ENCODE results near the gene SYNPO2.
A peak's percentile ranks its signal among the peaks of the same experiment; 100 is the strongest.
"Not testable (repeated sequence)": the region's sequence is repeated elsewhere in the genome, so short reads cannot be mapped to it uniquely, and the experiment has no call there.

The SYNPO2 gene

GRCh38 chr4:118941149-118941548 is 52.5 kb downstream of the SYNPO2 start:
- DNase-seq: no peak

- no peak for DNase-seq
These were observed 53.1 kb downstream of the SYNPO2 start for GRCh38 chr4:118941799-118942198.

- DNase-seq: no peak
These were observed 53.8 kb downstream of the SYNPO2 start for GRCh38 chr4:118942465-118942864.

- DNase-seq: no peak
These were observed 58.4 kb downstream of the SYNPO2 start for GRCh38 chr4:118947095-118947494.

DNA sequence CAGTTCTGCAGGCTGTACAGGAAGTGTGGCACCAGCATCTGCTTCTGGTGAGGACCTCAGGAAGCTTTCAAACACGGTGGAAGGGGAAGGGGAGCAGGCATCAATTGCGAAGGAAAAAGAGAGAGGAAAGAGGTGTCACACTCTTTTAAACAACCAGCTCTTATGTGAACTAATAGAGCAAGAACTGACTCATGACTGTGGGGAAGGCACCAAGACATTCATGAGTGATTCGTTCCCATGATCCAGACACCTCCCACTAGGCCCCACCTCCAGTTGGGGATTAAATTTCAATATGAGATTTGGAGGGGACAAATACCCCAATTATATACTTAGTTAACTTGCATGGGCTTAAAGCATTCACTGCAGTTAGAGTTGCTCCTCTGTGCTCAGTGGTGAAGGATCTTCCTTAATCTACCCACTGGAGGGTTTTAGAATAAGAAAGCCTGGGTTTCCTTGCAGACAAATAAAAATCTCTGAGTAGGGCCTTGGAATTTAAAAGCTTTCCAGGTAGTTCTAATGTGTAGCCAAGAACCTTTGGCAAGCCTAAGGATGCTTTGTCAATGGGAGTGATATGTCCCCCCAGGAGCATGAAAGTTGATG is 60.0 kb downstream of the SYNPO2 start:
- no peak for DNase-seq

GRCh38 chr4:118950224-118950623 is 61.6 kb downstream of the SYNPO2 start:
- DNase-seq: no peak

DNA sequence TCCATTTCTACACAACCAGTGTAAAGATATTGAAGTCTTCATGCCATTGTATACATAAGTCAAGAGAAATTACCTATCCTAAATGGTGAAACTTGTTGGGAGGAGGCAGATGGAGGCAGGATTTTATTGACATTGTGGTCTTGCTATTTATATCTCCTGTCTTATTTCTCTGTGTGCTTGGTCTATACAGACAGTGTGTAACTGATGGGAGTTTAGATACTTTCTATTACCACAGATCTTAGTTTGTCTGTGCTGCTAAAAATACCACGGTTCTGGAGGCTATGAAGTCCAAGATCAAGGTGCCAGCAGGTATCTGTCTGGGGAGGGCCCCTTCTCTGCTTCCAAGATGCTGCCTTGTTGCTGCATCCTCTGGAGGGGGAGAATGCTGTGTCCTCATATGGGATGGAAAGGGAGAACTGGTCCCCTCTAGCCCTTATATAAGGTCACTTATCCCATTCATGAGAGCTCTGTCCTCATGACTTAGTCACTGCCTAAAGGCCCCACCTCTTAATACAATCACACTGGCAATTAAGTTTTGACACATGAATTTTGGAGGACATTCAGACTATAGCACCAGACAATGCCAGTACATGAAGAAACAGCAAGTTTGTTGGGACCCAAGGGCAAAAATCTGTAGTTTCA is 62.4 kb downstream of the SYNPO2 start:
- no peak for DNase-seq

DNA sequence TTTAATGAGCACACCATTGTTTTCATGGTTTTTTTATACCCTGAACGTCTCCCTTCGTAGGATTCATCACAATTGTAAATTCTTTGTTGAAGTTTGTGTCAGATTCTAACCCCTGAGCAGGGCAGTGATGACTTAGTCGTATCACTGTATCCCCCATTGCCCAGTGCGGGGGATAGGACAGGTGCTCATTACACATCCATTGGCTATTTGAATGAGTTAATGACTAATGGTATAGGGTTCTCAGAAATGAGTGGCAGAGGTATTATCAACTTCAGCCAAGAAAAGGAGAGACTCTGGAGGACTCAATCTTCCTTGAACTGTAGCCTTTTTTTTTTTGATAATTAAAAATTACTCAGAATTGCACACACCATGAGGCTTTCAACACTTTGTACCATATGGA is 64.6 kb downstream of the SYNPO2 start:
- no peak for DNase-seq

- DNase-seq: no peak
These were observed 65.6 kb downstream of the SYNPO2 start for GRCh38 chr4:118954246-118954645.

DNA sequence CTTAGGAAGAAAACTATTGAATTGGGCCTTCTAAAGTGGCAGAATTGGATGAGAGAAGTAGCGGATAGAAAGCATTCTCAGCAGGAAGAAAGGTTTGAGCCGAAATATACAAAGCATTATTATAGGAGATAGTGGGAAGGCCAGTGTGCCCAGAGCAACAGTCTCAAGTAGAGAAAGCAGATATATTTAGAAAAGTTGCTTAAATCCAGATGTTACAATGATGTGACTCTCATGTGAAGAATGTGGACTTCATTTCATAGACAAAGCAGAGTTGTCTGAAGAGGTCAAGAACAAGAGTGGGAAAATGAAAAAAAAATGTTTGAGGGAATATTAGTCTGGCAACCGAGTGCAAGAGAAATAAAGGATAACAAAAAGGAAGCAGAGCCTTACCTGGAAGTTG is 66.9 kb downstream of the SYNPO2 start:
- no peak for DNase-seq

DNA sequence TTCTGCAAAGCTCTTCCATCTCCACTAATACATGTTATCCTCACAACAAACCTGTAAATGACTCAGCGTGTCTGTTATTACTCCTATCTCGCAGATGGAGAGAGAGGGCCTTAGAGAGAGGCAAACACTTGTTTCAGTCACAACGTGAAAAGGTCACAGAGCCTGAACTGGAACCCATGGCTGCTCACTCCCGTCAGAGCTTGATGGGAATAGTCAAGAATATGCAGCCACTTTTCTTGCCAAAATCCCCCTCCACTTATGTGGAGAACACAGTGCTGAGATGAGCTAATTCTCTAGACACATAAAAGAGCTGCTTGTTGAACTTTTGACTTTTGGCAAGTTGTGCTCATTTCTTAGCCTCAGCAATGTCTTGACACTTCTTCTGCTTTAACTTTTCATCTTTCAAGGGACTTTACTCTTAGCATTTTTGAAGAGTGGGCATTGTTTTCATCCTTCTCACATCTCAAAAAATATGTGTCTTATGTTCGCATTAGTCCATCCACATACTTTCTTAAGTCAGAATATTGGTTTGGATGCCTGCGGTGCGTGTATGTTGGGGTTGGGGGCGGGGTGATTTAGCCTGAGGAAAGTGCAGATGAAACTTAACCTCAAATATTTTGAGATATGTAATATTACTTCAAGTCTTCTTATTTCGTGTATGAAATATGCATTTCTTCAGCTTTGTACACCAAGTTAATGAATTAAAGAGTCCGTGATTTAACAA is 69.2 kb downstream of the SYNPO2 start:
- DNase-seq: no peak

GRCh38 chr4:118962540-118962939 is 73.9 kb downstream of the SYNPO2 start:
- no peak for DNase-seq

DNA sequence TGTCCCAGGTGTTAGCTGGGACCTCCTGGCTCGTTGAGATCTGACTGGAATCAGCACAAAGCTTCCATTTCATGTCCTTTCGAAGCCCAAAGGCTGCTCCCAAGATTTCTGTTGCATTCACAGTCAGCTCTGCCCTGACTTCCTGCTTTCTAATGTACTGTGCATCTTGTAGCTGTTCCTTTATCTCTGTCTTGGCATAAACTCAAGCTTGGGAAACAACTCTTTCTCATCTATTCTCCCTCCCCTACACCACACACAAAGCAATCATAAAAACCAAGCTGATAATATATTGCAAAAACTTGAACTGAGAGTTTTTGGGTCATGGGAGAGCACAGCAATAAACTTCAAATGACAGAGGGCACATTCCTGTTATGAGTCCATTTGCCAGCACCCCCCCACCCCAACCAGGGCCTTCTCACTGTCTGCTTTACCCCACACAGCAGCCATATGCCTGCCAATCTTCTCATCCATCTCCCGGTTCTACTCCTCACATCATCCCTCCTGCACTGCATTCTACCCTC is 76.3 kb downstream of the SYNPO2 start:
- DNase-seq: no peak

DNA sequence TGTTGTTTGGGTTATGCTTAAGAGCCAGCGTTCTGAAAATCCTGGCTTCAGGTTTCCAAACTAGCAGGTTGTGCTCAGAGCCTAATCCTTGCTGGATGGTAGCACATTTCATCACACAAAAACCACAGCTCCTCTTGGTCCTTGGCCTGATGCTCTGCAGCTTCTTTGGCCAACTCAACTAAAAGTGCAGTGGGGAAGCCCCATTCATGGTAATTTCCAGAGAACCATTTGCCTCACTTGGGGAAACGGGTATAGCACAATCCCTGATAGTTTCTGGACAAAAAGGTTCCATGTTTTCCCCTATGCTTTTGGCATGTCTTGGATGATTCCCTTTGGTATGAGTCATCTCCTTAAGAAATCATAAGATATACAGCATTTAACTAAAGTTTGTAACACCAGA is 78.7 kb downstream of the SYNPO2 start:
- no peak for DNase-seq

DNA sequence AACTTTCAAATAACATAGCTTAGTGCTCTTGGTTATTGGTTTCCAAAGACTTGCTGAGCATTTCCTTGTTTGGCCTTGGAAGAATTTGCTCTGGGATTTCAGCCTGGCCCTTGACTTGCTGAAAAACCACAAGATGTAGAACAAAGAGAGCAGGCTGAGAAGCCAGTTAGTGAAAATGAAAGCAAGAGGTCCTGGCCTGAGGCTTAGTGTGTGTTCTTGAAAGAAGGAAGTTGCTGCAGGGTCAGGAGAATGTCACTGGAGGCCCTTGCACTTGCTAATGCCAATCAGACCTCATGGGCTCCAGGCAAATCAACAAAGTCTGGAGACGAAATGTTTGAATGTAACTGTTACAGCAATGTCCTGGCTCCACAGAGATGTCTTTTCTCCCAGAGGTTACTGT is 79.4 kb downstream of the SYNPO2 start:
- DNase-seq: no peak

DNA sequence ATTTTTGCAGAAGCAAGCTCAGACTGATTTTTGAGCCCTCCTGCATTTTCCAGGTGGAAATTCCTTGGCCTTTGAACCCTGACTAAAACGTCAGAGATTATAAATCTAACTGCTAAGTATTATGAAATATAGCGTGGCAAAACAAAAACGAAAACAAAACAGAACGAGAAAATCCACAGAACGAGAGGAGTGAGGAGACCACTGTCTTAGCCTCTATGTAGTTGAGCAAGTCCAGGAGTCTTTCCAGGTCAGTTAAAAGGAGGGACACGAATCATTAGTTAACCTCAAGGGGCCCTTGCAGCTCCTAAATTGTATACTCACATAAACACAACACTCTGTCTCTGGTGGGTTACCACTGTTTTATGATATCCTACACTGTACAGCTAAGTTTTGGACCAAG is 80.2 kb downstream of the SYNPO2 start:
- no peak for DNase-seq

- peak; percentile 42 for DNase-seq
These were observed 80.7 kb downstream of the SYNPO2 start for GRCh38 chr4:118969359-118969758.

- DNase-seq: no peak
These were observed 83.5 kb downstream of the SYNPO2 start for GRCh38 chr4:118972167-118972566.

GRCh38 chr4:118973295-118973694 is 84.6 kb downstream of the SYNPO2 start:
- no peak for DNase-seq

GRCh38 chr4:118974758-118975157 is 86.1 kb downstream of the SYNPO2 start:
- DNase-seq: no peak

DNA sequence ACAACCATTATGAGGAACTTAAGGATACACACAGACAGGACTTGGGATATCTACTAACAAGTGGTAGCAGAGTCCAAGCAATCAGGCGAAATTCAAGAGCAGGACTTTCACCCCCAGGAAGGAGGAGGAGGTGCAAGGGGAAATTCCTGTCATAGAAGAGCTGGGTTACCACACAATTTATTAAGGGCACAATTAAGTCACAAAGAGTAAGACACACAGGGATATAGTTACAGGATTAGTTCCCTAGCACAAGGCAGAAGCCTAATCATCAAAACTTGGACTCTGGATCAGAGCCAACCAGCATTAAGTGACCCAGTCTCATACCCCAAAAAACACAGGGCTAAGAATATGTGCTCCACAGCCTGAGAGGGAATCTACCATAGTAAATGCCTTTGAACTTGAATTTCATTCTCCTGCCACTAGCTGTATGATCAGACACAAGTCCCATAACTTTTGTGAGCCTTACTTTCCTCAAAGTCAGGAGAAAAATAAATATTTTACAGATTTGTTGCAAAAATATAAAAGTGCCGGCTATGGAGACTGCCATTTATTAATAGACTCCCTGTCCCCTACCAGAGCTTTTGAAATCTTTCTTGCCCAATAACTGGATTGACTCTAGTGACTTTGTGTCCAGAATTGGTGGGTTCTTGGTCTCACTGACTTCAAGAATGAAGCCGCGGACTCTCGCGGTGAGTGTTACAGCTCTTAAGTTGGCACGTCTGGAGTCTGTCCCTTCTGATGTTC is 87.0 kb downstream of the SYNPO2 start:
- DNase-seq: no peak

GRCh38 chr4:118976193-118976560 is 87.5 kb downstream of the SYNPO2 start:
- not testable (repeated sequence) for DNase-seq

DNA sequence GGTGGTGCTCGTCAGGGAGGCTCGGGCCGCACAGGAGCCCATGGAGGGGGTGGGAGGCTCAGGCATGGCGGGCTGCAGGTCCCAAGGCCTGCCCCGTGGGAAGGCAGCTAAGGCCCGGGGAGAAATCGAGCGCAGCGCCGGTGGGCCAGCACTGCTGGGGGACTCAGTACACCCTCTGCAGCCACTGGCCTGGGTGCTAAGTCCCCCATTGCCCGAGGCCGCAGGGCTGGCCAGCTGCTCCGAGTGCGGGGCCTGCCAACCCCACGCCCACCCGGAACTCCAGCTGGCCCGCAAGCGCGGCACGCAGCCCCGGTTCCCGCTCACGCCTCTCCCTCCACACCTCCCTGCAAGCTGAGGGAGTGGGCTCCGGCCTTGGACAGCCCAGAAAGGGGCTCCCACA is 88.4 kb downstream of the SYNPO2 start:
- DNase-seq: not testable (repeated sequence)

- no peak for DNase-seq
These were observed 91.1 kb downstream of the SYNPO2 start for GRCh38 chr4:118979712-118980111.
